IMR-90 (cell line): ENCODE results near the gene GFPT1. TPM values are rescaled to one million over a fixed set of nuclear protein-coding genes. Genes with fewer than 3 reads are reported as not detected.

Experiments
- ATAC-seq: fragments of 200-7000 bp; cut with Tn5 transposase; 2 replicates; pipeline ENCODE4 v1.9.1; 2020; ENCODE audit warnings: low read depth, mild to moderate bottlenecking, moderate library complexity
- BruUV-seq: library from RNA; stranded (reverse); fragments of 400-500 nt; replicated peaks from 2 replicates; lab custom pipeline; 2021; lab: Mats Ljungman, UMichigan
- CTCF ChIA-PET: fragments of 300-600 bp; formaldehyde crosslinking; extraction: SDS; loops from one replicate; lab custom pipeline; 2021; ENCODE audit warnings: antibody characterized with exemption; lab: Yijun Ruan, JAX
- POLR2A ChIA-PET: fragments of 300-600 bp; sonication (Branson Sonifier 250); formaldehyde crosslinking; loops from one replicate; lab custom pipeline; 2022; ENCODE audit warnings: antibody characterized with exemption; ENCODE audit not compliant: unreplicated experiment; lab: Charles Lee
- DNase-seq: peaks from one replicate; pipeline ENCODE4 v3.0.0; 2013
- H2AFZ ChIP-seq: replicated peaks from 2 replicates; pipeline ENCODE3; 2013; ENCODE audit warnings: low read length, mild to moderate bottlenecking; ENCODE audit not compliant: poor library complexity
- H2AK5ac ChIP-seq: 2 replicates; pipeline ENCODE4 v1.6.1; 2013; ENCODE audit warnings: low read depth, low read length, inconsistent platforms
- H2AK9ac ChIP-seq: replicated peaks from 2 replicates; pipeline ENCODE3; 2013; ENCODE audit warnings: mild to moderate bottlenecking, low read depth, low read length, moderate library complexity; ENCODE audit not compliant: poor library complexity
- H2BK120ac ChIP-seq: 2 replicates; pipeline ENCODE4 v1.6.1; 2013; ENCODE audit warnings: low read depth, low read length, inconsistent platforms
- H2BK15ac ChIP-seq: 3 replicates; pipeline ENCODE4 v1.6.1; 2013; ENCODE audit warnings: low read depth, low read length, inconsistent platforms
- H2BK20ac ChIP-seq: 2 replicates; pipeline ENCODE4 v1.6.1; 2013; ENCODE audit warnings: low read depth, mild to moderate bottlenecking, inconsistent platforms, low read length, moderate library complexity
- H2BK5ac ChIP-seq: 2 replicates; pipeline ENCODE4 v1.6.1; 2013; ENCODE audit warnings: mild to moderate bottlenecking, low read depth, low read length, inconsistent platforms; ENCODE audit not compliant: poor library complexity, severe bottlenecking
- H3K14ac ChIP-seq: replicated peaks from 2 replicates; pipeline ENCODE4 v1.6.1; 2013; ENCODE audit warnings: low read depth, low read length, inconsistent platforms
- H3K18ac ChIP-seq: 2 replicates; pipeline ENCODE4 v1.6.1; 2013; ENCODE audit warnings: low read depth, low read length, control low read depth
- H3K23ac ChIP-seq: 2 replicates; pipeline ENCODE4 v1.6.1; 2013; ENCODE audit warnings: low read depth, low read length, inconsistent platforms
- H3K27ac ChIP-seq: 2 replicates; pipeline ENCODE4 v1.5.1; 2013; ENCODE audit warnings: mild to moderate bottlenecking, control low read depth, low read length; ENCODE audit not compliant: insufficient read depth
- H3K27me3 ChIP-seq: 2 replicates; pipeline ENCODE4 v1.6.1; 2013; ENCODE audit warnings: low read length; ENCODE audit not compliant: control insufficient read depth, insufficient read depth
- H3K36me3 ChIP-seq: 2 replicates; pipeline ENCODE4 v1.6.1; 2013; ENCODE audit warnings: low read length, mixed read lengths; ENCODE audit not compliant: control insufficient read depth, insufficient read depth
- H3K4ac ChIP-seq: 2 replicates; pipeline ENCODE4 v1.6.1; 2013; ENCODE audit warnings: low read depth, low read length, inconsistent platforms
- H3K4me1 ChIP-seq: 2 replicates; pipeline ENCODE4 v1.6.1; 2013; ENCODE audit warnings: low read length, mixed read lengths; ENCODE audit not compliant: control insufficient read depth, insufficient read depth
- H3K4me2 ChIP-seq: 2 replicates; pipeline ENCODE4 v1.6.1; 2013; ENCODE audit warnings: low read depth, mild to moderate bottlenecking, control low read depth, low read length, moderate library complexity
- H3K4me3 ChIP-seq: 2 replicates; pipeline ENCODE4 v1.5.1; 2013; ENCODE audit warnings: low read depth, mild to moderate bottlenecking, control low read depth, low read length, moderate library complexity; ENCODE audit not compliant: insufficient read depth
- H3K56ac ChIP-seq: 2 replicates; pipeline ENCODE4 v1.6.1; 2013; ENCODE audit warnings: low read length, inconsistent platforms; ENCODE audit not compliant: insufficient read depth; ENCODE audit errors: extremely low read depth
- H3K79me1 ChIP-seq, 2 experiments: 2 replicates each; pipeline ENCODE4 v1.6.1; 2013; ENCODE audit warnings: low read length in 2 of 2, inconsistent platforms in 1 of 2, low read depth in 1 of 2
- H3K9ac ChIP-seq: 2 replicates; pipeline ENCODE4 v1.6.1; 2013; ENCODE audit warnings: low read depth, low read length, control low read depth
- H3K9me1 ChIP-seq: 2 replicates; pipeline ENCODE4 v1.6.1; 2013; ENCODE audit warnings: low read length, inconsistent platforms; ENCODE audit not compliant: insufficient read depth
- H3K9me3 ChIP-seq: 2 replicates; pipeline ENCODE4 v1.6.1; 2013; ENCODE audit warnings: low read length; ENCODE audit not compliant: control insufficient read depth, insufficient read depth
- H4K20me1 ChIP-seq: 2 replicates; pipeline ENCODE4 v1.6.1; 2013; ENCODE audit warnings: low read length, inconsistent platforms; ENCODE audit not compliant: insufficient read depth
- H4K5ac ChIP-seq: 2 replicates; pipeline ENCODE4 v1.6.1; 2013; ENCODE audit warnings: mild to moderate bottlenecking, low read depth, low read length, control low read depth
- H4K8ac ChIP-seq, 2 experiments: 2 replicates each; pipeline ENCODE4 v1.6.1; 2013; ENCODE audit warnings: low read depth in 2 of 2, low read length in 2 of 2, control low read depth in 1 of 2, inconsistent platforms in 1 of 2
- H4K91ac ChIP-seq: 2 replicates; pipeline ENCODE4 v1.6.1; 2013; ENCODE audit warnings: low read depth, low read length, inconsistent platforms; ENCODE audit not compliant: insufficient read depth
- CHD1 ChIP-seq: IDR thresholded peaks from 2 replicates; pipeline ENCODE4 v1.6.1; 2012; ENCODE audit warnings: low read depth, low read length, improper control_type of control experiment
- CTCF ChIP-seq: conservative IDR thresholded peaks from 2 replicates; pipeline ENCODE4 v1.5.1; 2012; ENCODE audit warnings: mild to moderate bottlenecking, low read depth, low read length, improper control_type of control experiment
- ELK1 ChIP-seq: fragments of 150-350 bp; IDR thresholded peaks from 2 replicates; pipeline ENCODE4 v1.6.1; 2016; ENCODE audit warnings: low read depth, mild to moderate bottlenecking, low read length, moderate library complexity, borderline replicate concordance
- FOS ChIP-seq: fragments of 150-350 bp; IDR thresholded peaks from 2 replicates; pipeline ENCODE4 v1.6.1; 2016; ENCODE audit warnings: low read depth, low read length
- MAZ ChIP-seq: IDR thresholded peaks from 2 replicates; pipeline ENCODE4 v1.6.1; 2012; ENCODE audit warnings: low read depth, mild to moderate bottlenecking, low read length, improper control_type of control experiment, moderate library complexity, borderline replicate concordance
- MXI1 ChIP-seq: IDR thresholded peaks from 2 replicates; pipeline ENCODE4 v1.6.1; 2012; ENCODE audit warnings: low read depth, mild to moderate bottlenecking, low read length, moderate library complexity, borderline replicate concordance
- NFE2L2 ChIP-seq: fragments of 150-350 bp; IDR thresholded peaks from 2 replicates; pipeline ENCODE4 v1.6.1; 2016; ENCODE audit warnings: low read depth, mild to moderate bottlenecking, low read length
- POLR2A ChIP-seq: IDR thresholded peaks from 2 replicates; pipeline ENCODE4 v1.6.1; 2012; ENCODE audit warnings: mild to moderate bottlenecking, low read depth, low read length
- RAD21 ChIP-seq: IDR thresholded peaks from 2 replicates; pipeline ENCODE4 v1.6.1; 2012; ENCODE audit warnings: low read length, improper control_type of control experiment
- RCOR1 ChIP-seq: IDR thresholded peaks from 2 replicates; pipeline ENCODE4 v1.6.1; 2012; ENCODE audit warnings: mild to moderate bottlenecking, low read length, improper control_type of control experiment; ENCODE audit not compliant: insufficient replicate concordance
- RFX5 ChIP-seq: IDR thresholded peaks from 2 replicates; pipeline ENCODE4 v1.8.0; 2012; ENCODE audit warnings: low read depth, mild to moderate bottlenecking, low read length, moderate library complexity
- dilution Hi-C: fragments of 300-500 bp; cut with HindIII; formaldehyde crosslinking; loops from one replicate; pipeline ENCODE4 v1.14.3; 2018; ENCODE audit warnings: low sequenced_read_pairs; ENCODE audit not compliant: unreplicated experiment
- in situ Hi-C: fragments of 300-500 bp; cut with MboI; formaldehyde crosslinking; loops from 3 replicates; pipeline ENCODE4 v1.14.3; 2019; ENCODE audit warnings: low sequenced_read_pairs, inconsistent platforms, mixed read lengths
- intact Hi-C: fragments of 100-400 bp; cut with micrococcal nuclease; formaldehyde crosslinking; loops from 2 replicates; pipeline ENCODE4 v1.10.0; 2022
- polyA plus RNA-seq, 3 experiments: library from polyadenylated mRNA; depleted of rRNA; stranded (reverse); fragments of >200 nt; gene quantifications; 2 replicates each; pipeline ENCODE4 v1.2.3, GENCODE V29; 2012; ENCODE audit warnings: low replicate concordance in 1 of 3
- total RNA-seq: library from RNA; depleted of rRNA; stranded (reverse); fragments of >200 nt; gene quantifications from 2 replicates; pipeline ENCODE4 v1.2.3, GENCODE V29; 2012

The GFPT1 gene
- total and polyA plus RNA-seq, 2 of the 4 experiments (the other 2 are of a cell fraction), result 23.5 to 52.9 TPM

- H4K91ac ChIP-seq, result no peak overlapping the region
- H2BK5ac ChIP-seq, result no peak overlapping the region
- H3K4me2 ChIP-seq, result no peak overlapping the region
- no peak overlapping the region for H3K27ac ChIP-seq
- no peak for TF ChIP-seq RFX5
- no peak for TF ChIP-seq CTCF
- TF ChIP-seq CHD1, result no peak
- TF ChIP-seq RAD21, result no peak
- no peak for TF ChIP-seq FOS
- no peak for TF ChIP-seq MAZ
- TF ChIP-seq ELK1, result no peak
- TF ChIP-seq POLR2A, result no peak
- no peak for TF ChIP-seq MXI1
- no peak for TF ChIP-seq NFE2L2
- TF ChIP-seq RCOR1, result no peak
- no peak overlapping the region for H3K9ac ChIP-seq
- peaks cover 23% of the 10 kb centered on the region for H3K36me3 ChIP-seq
- H3K9me1 ChIP-seq, result no peaks in the 10 kb centered on the region
- H2BK120ac ChIP-seq, result no peak overlapping the region
- no peak overlapping the region for H4K8ac ChIP-seq
- CTCF ChIA-PET, result no interaction called here
- no peak overlapping the region for H3K14ac ChIP-seq
- no peak overlapping the region for H2BK15ac ChIP-seq
- no peak overlapping the region for H4K5ac ChIP-seq
- H3K27me3 ChIP-seq, result no peaks in the 10 kb centered on the region
- dilution Hi-C loops, result no loop called here
- H3K23ac ChIP-seq, result no peak overlapping the region
- ATAC-seq (no peak), DNase-seq (no peak)
- no peak overlapping the region for H2AFZ ChIP-seq
- H3K56ac ChIP-seq, result no peak overlapping the region
- no peak overlapping the region for H3K4ac ChIP-seq
- H2BK20ac ChIP-seq, result no peak overlapping the region
- no peak overlapping the region for H2AK5ac ChIP-seq
- in situ Hi-C loops, result no loop called here
- no peak overlapping the region for H2AK9ac ChIP-seq
- no peak overlapping the region for H3K18ac ChIP-seq
- no TSS peak for BruUV-seq
- H3K4me3 ChIP-seq, result no peak overlapping the region
- no peaks in the 10 kb centered on the region for H3K4me1 ChIP-seq
- intact Hi-C loops, result no loop called here
- no peaks in the 10 kb centered on the region for H4K20me1 ChIP-seq
- H3K9me3 ChIP-seq, result no peaks in the 10 kb centered on the region
- POLR2A ChIA-PET, result no interaction called here
- H3K79me1 ChIP-seq, result 0 out of 4 replicates have a peak, but pooled peaks cover 0 to 5% of the 10 kb centered on the region in 2 experiments
These were observed 10.2 kb upstream of the GFPT1 start for GRCh38 chr2:69397234-69397633.
